Mesenchymal stem cell (in vitro differentiated cells and primary cell): ENCODE data around the gene FAM47C.
A peak's percentile ranks its signal among the peaks of the same experiment; 100 is the strongest.
"Not testable (repeated sequence)": the region's sequence is repeated elsewhere in the genome, so short reads cannot be mapped to it uniquely, and the experiment has no call there.

ENCODE experiments used
- DNase-seq: peaks from one replicate; pipeline ENCODE4 v3.0.0-alpha.2; 2013
- H2AFZ ChIP-seq: one replicate; pipeline ENCODE4 v1.6.1; 2013; ENCODE audit warnings: low read depth, mild to moderate bottlenecking, control low read depth, inconsistent platforms, low read length, moderate library complexity
- H2AK5ac ChIP-seq: 2 replicates; pipeline ENCODE4 v1.6.1; 2013; ENCODE audit warnings: low read length, moderate library complexity, mild to moderate bottlenecking, inconsistent platforms; ENCODE audit not compliant: severe bottlenecking
- H2BK120ac ChIP-seq: one replicate; pipeline ENCODE4 v1.6.1; 2013; ENCODE audit warnings: low read depth, mild to moderate bottlenecking, inconsistent platforms, low read length, moderate library complexity
- H2BK12ac ChIP-seq, 2 experiments: one replicate each; pipeline ENCODE4 v1.6.1; 2013; ENCODE audit warnings: inconsistent platforms in 2 of 2, low read length in 2 of 2, mild to moderate bottlenecking in 2 of 2, moderate library complexity in 2 of 2, control low read depth in 1 of 2
- H2BK15ac ChIP-seq: one replicate; pipeline ENCODE4 v1.6.1; 2013; ENCODE audit warnings: mild to moderate bottlenecking, low read depth, inconsistent platforms; ENCODE audit not compliant: poor library complexity, severe bottlenecking
- H2BK5ac ChIP-seq: 2 replicates; pipeline ENCODE4 v1.6.1; 2013; ENCODE audit warnings: low read depth, mild to moderate bottlenecking, low read length, control low read depth, inconsistent platforms; ENCODE audit not compliant: poor library complexity, severe bottlenecking
- H3K14ac ChIP-seq, 2 experiments: one replicate each; pipeline ENCODE4 v1.6.1; 2013; ENCODE audit warnings: inconsistent platforms in 2 of 2, low read length in 2 of 2, control low read depth in 1 of 2, mild to moderate bottlenecking in 1 of 2, moderate library complexity in 1 of 2
- H3K18ac ChIP-seq, 2 experiments: one replicate each; pipeline ENCODE4 v1.6.1; 2013; ENCODE audit warnings: inconsistent platforms in 2 of 2, low read length in 2 of 2, control low read depth in 1 of 2, low read depth in 1 of 2, mild to moderate bottlenecking in 1 of 2
- H3K23ac ChIP-seq, 2 experiments: one replicate each; pipeline ENCODE4 v1.6.1; 2013; ENCODE audit warnings: inconsistent platforms in 2 of 2, low read length in 2 of 2, mild to moderate bottlenecking in 2 of 2, moderate library complexity in 2 of 2, control low read depth in 1 of 2
- H3K27ac ChIP-seq: 2 replicates; pipeline ENCODE4 v1.5.1; 2013; ENCODE audit warnings: mild to moderate bottlenecking, moderate library complexity, low read length, control low read depth, inconsistent platforms; ENCODE audit not compliant: poor library complexity, severe bottlenecking
- H3K27me3 ChIP-seq, 2 experiments: 2 replicates each; pipeline versions ENCODE4 v1.6.1 to v1.7.0; 2013; ENCODE audit warnings: low read length in 2 of 2, mild to moderate bottlenecking in 2 of 2, moderate library complexity in 2 of 2, control low read depth in 1 of 2, inconsistent platforms in 1 of 2; ENCODE audit not compliant: control insufficient read depth in 1 of 2, insufficient read depth in 1 of 2
- H3K36me3 ChIP-seq, 2 experiments: 2 replicates each; pipeline versions ENCODE4 v1.6.1 to v1.7.0; 2013; ENCODE audit warnings: low read length in 2 of 2, control low read depth in 1 of 2, inconsistent platforms in 1 of 2, low read depth in 1 of 2, mild to moderate bottlenecking in 1 of 2; ENCODE audit not compliant: insufficient read depth in 2 of 2, control insufficient read depth in 1 of 2
- H3K4ac ChIP-seq, 2 experiments: one replicate each; pipeline ENCODE4 v1.6.1; 2013; ENCODE audit warnings: inconsistent platforms in 2 of 2, low read length in 2 of 2, mild to moderate bottlenecking in 2 of 2, moderate library complexity in 2 of 2, control low read depth in 1 of 2, low read depth in 1 of 2
- H3K4me1 ChIP-seq: 2 replicates; pipeline ENCODE4 v1.6.1; 2013; ENCODE audit warnings: low read depth, low read length, control low read depth; ENCODE audit not compliant: control insufficient read depth, insufficient read depth
- H3K4me2 ChIP-seq: 2 replicates; pipeline ENCODE4 v1.6.1; 2013; ENCODE audit warnings: low read length, mild to moderate bottlenecking, inconsistent platforms; ENCODE audit not compliant: poor library complexity, severe bottlenecking
- H3K4me3 ChIP-seq, 2 experiments: 2 replicates each; pipeline versions ENCODE4 v1.5.1 to v1.7.0; 2013; ENCODE audit warnings: low read length in 2 of 2, mild to moderate bottlenecking in 2 of 2, control low read depth in 1 of 2, low read depth in 1 of 2; ENCODE audit not compliant: insufficient read depth in 1 of 2
- H3K79me1 ChIP-seq: replicated peaks from 2 replicates; pipeline ENCODE4 v1.6.1; 2013; ENCODE audit warnings: mild to moderate bottlenecking, control low read depth, low read length, inconsistent platforms; ENCODE audit not compliant: poor library complexity, severe bottlenecking
- H3K9ac ChIP-seq: 2 replicates; pipeline ENCODE4 v1.7.0; 2013; ENCODE audit warnings: mild to moderate bottlenecking, low read length, moderate library complexity
- H3K9me3 ChIP-seq: 2 replicates; pipeline ENCODE4 v1.7.0; 2013; ENCODE audit warnings: mild to moderate bottlenecking, low read length; ENCODE audit not compliant: control insufficient read depth
- H4K8ac ChIP-seq: one replicate; pipeline ENCODE4 v1.6.1; 2013; ENCODE audit warnings: inconsistent platforms, mild to moderate bottlenecking, low read length, moderate library complexity
- H4K91ac ChIP-seq: one replicate; pipeline ENCODE4 v1.6.1; 2013; ENCODE audit warnings: mild to moderate bottlenecking, low read length, inconsistent platforms
- WGBS: methylation state at CpG from one replicate; pipeline ENCODE4 v1.1.7; 2013; ENCODE audit warnings: mixed read lengths; 5-methylcytosine and 5-hydroxymethylcytosine counted together

The FAM47C gene

DNA sequence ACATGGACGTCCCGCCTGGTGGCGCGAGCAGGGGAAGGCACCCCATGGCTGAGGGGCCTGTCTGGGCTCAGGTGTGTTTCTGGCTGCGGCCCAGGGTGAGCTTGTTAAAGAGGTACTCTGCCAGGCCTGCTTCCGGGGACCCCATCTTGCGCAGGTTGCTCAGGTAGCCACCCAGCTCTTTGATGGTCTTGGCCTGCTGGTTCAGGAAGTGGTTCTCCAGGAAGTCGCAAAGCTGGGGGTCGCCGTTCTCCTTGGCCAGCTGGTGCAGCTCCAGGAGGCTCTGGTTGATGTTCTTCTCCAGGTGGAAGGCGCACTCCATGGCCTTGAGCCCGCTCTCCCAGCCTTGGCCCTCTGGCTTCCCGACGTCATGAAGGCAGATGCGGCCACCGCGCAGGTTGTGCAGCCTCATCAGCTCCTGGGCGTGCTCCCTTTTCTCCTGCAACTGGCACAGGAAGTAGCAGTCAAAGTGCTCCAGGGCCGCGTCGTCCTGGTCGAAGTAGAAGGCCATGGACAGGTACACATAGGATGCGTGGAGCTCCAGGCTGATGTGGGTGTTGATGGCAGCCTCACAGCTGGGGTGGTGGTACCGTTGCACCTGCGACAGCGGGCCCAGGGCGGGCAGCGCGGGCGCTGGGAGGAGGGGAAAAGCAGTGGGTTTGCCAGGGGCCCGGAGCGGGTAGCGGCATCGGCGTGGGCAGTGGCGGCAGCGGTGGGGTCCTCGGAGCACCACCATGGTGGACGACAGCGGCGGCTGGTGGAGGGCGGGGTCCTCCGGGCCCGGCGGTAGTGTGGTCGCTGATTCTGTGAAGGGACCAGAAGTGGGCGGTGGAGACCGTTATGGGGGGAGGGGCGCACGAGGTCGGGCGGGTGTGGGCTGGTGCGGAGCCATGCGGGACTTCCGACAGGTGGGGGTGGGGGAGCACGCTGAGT is 35.1 kb downstream of the FAM47C start:
- H3K9me3 ChIP-seq, H3K4ac ChIP-seq, H3K27ac ChIP-seq, H3K14ac ChIP-seq, H2AK5ac ChIP-seq, H2BK5ac ChIP-seq, H3K4me3 ChIP-seq, DNase-seq, H3K18ac ChIP-seq, H3K27me3 ChIP-seq, H3K23ac ChIP-seq, H3K79me1 ChIP-seq, H2AFZ ChIP-seq, H4K91ac ChIP-seq, H3K4me1 ChIP-seq, H2BK12ac ChIP-seq, H2BK15ac ChIP-seq, H3K4me2 ChIP-seq, H2BK120ac ChIP-seq, H4K8ac ChIP-seq, H3K9ac ChIP-seq, H3K36me3 ChIP-seq: not testable (repeated sequence)
- 94% methylated on average over 37 of the region's 56 CpGs for WGBS

GRCh38 chrX:37047776-37048175 is 39.6 kb downstream of the FAM47C start:
- no peak overlapping the region for H2BK120ac ChIP-seq
- 68% methylated on average over 3 of the region's 4 CpGs for WGBS

DNA sequence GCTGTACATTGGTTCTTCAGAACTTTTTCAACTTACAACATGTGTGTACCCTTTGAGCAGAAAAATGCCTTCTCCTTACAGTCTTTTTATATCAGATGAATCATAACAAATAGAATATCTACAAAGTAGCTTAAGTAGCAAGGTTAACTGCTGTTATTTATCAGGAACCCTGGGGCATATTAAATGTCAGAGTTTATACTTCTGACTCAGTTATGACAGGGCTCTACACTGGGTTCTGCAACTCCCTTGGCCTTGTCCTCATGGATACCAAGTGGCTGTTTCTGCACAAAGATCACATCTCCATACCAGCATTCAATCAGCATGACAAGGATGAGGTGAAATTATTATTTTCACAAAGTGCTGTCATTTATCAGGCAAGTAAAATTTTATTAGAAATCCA is 49.4 kb downstream of the FAM47C start:
- H2AK5ac ChIP-seq, H3K4ac ChIP-seq, H3K4me1 ChIP-seq, H2AFZ ChIP-seq, H2BK12ac ChIP-seq, H3K4me2 ChIP-seq, H3K9me3 ChIP-seq, H3K9ac ChIP-seq, H3K36me3 ChIP-seq, H3K79me1 ChIP-seq, H3K27me3 ChIP-seq, H3K4me3 ChIP-seq, H3K23ac ChIP-seq, H3K14ac ChIP-seq, H2BK5ac ChIP-seq, H4K91ac ChIP-seq, H2BK15ac ChIP-seq, H2BK120ac ChIP-seq, H3K27ac ChIP-seq, H4K8ac ChIP-seq, DNase-seq, H3K18ac ChIP-seq: not testable (repeated sequence)

More at GRCh38 chrX:37047776-37048175, 39.6 kb downstream of the FAM47C start:
- Histone ChIP-seq H3K14ac (no peak overlapping the region), H3K79me1 (no peaks in the 10 kb centered on the region), H2AFZ (no peak overlapping the region), H2AK5ac (no peak overlapping the region), H3K36me3 (no peaks in the 10 kb centered on the region), H3K18ac (no peak overlapping the region), H3K27ac (no peak overlapping the region), H3K9ac (no peak overlapping the region), H2BK12ac (no peak overlapping the region), H3K4me1 (no peaks in the 10 kb centered on the region), H4K8ac (no peak overlapping the region), H3K23ac (no peak overlapping the region), H4K91ac (no peak overlapping the region), H3K4me2 (no peak overlapping the region), H2BK5ac (no peak overlapping the region), H3K4ac (no peak overlapping the region), H3K9me3 (no peaks in the 10 kb centered on the region), H3K27me3 (no peaks in the 10 kb centered on the region), H3K4me3 (no peak overlapping the region), H2BK15ac (no peak overlapping the region)
- DNase-seq = no peak

DNA sequence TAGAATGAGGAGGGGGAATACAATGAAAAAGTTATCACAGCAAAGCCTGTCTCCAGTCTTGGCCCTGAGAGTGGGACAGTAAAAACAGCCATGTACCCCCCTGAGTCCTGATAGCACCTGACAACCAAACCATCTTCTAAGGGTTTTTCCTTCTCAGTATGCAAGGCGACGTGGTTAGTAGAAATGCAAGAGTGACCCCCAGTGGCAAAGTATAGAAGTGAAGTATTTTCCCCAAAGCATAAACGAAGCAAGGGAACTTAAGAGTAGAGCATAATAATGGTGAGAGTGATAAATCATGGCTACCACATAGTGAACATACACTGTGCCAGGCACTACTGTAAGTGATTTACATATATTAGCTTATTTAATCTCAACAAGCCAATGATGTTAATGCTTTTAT is 52.8 kb downstream of the FAM47C start:
- Histone ChIP-seq H3K9me3 (no peaks in the 10 kb centered on the region), H4K91ac (no peak overlapping the region), H3K27ac (no peak overlapping the region), H4K8ac (no peak overlapping the region), H2BK12ac (no peak overlapping the region), H3K4me3 (no peak overlapping the region), H3K23ac (no peak overlapping the region), H2BK5ac (no peak overlapping the region), H3K79me1 (no peaks in the 10 kb centered on the region), H3K4me1 (no peaks in the 10 kb centered on the region), H3K14ac (no peak overlapping the region), H2BK120ac (no peak overlapping the region), H3K27me3 (peaks cover 0 to 13% of the 10 kb centered on the region in 2 experiments), H3K9ac (no peak overlapping the region), H2AK5ac (no peak overlapping the region), H2AFZ (no peak overlapping the region), H2BK15ac (no peak overlapping the region), H3K4me2 (no peak overlapping the region), H3K4ac (no peak overlapping the region), H3K36me3 (no peaks in the 10 kb centered on the region), H3K18ac (no peak overlapping the region)
- 0% methylated on average over 2 of the region's 3 CpGs for WGBS
- DNase-seq = peak; percentile 33
